Raji (cell line): ENCODE data around the gene SLC12A4.

Experiments
- POLR2A ChIP-seq: IDR thresholded peaks from 2 replicates; pipeline ENCODE4 v1.6.1; 2011; ENCODE audit warnings: low read depth, low read length, control low read depth; ENCODE audit not compliant: insufficient read depth

The SLC12A4 gene

GRCh38 chr16:67909056-67909742 lies 59.2 kb downstream of the SLC12A4 start:
- TF ChIP-seq POLR2A: no peak

- TF ChIP-seq POLR2A: no peak
These were observed 60.8 kb downstream of the SLC12A4 start for GRCh38 chr16:67907397-67908180.

GRCh38 chr16:67902831-67903230 lies 65.6 kb downstream of the SLC12A4 start:
- TF ChIP-seq POLR2A: no peak

GRCh38 chr16:67901734-67902133 lies 66.7 kb downstream of the SLC12A4 start:
- TF ChIP-seq POLR2A: no peak

- TF ChIP-seq POLR2A: no peak
These were observed 71.2 kb downstream of the SLC12A4 start for GRCh38 chr16:67897231-67897630.

GRCh38 chr16:67893743-67894399 lies 74.6 kb downstream of the SLC12A4 start:
- TF ChIP-seq POLR2A: no peak
